GM13977 (cell line): ENCODE results near the gene STUM.

Experiments used
- DNase-seq: peaks from one replicate; pipeline ENCODE4 v3.0.0; 2012; ENCODE audit warnings: low spot score
- in situ Hi-C: fragments of 300-500 bp; cut with MboI; formaldehyde crosslinking; loops from one replicate; pipeline ENCODE4 v1.12.0; 2022; ENCODE audit warnings: low sequenced_read_pairs, low pct_unique_long_range_greater_than_20kb, mixed read lengths, inconsistent platforms; ENCODE audit not compliant: unreplicated experiment
- TF ChIP-seq, protein P1 (sequence below): IDR thresholded peaks from 2 replicates; pipeline ENCODE4 v1.5.1; 2012; ENCODE audit warnings: mild to moderate bottlenecking, control low read depth; ENCODE audit not compliant: insufficient read depth; ENCODE audit errors: extremely low read depth, missing control alignments

The STUM gene

DNA sequence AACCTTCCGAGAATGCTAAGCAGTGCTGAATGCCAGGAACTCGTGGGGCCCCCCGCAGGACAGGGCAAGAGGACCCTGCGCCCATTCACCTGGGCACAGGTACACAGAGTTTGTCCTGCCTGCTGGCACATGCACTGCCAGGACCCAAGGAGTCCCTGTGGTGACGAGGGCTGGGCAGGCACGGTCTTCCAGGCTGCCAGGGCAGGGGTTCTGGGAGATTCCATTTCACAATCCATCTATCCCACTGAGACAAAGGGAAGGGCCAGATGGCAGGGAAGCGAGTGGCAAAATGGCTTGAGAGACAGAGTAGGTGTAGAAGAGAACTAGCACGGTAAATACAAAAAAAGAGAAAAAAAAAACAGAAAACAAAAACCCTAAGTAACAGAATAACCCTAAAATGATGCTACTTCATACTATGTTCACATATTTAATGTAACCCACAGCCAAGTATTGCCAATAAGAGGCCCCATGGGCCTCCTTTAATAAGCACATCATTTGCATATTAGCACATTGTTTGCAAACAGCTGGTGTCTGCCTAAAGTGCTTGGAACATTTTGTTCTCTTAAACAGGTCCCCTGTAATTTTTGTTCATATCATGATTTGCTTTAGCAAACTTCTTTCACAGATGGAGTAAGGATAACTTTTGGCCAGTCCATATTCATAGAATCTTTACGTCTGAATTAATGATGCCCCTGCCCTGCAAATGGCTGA is 83.8 kb downstream of the STUM start:
- no peak for DNase-seq
- TF ChIP-seq, protein P1, sequence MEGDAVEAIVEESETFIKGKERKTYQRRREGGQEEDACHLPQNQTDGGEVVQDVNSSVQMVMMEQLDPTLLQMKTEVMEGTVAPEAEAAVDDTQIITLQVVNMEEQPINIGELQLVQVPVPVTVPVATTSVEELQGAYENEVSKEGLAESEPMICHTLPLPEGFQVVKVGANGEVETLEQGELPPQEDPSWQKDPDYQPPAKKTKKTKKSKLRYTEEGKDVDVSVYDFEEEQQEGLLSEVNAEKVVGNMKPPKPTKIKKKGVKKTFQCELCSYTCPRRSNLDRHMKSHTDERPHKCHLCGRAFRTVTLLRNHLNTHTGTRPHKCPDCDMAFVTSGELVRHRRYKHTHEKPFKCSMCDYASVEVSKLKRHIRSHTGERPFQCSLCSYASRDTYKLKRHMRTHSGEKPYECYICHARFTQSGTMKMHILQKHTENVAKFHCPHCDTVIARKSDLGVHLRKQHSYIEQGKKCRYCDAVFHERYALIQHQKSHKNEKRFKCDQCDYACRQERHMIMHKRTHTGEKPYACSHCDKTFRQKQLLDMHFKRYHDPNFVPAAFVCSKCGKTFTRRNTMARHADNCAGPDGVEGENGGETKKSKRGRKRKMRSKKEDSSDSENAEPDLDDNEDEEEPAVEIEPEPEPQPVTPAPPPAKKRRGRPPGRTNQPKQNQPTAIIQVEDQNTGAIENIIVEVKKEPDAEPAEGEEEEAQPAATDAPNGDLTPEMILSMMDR: no peak
- in situ Hi-C loops: loop anchor here (5.0 kb wide), 1 partner anchor 195 kb away; no protein-coding TSS in a partner anchor

DNA sequence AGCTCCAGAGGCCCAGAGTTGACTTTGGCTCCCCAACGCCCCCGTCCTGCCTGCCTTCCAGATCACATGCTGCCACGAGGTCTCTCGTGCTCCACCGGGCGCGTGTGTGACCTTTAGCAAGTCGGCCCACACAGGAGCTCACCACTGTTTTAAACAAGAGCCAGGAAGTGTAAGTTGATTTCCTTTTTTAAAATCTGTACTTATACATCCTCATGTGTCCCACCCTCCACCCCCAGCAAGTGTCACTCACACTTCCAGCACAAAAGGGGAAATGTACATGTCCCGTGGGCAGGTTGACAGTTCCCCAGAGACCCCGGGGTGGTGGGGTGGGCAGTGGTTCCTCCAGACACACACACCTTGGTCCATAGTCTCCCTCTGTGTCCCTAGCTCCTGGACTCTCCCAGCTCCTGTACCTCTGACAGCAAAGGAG is 84.4 kb downstream of the STUM start:
- no peak for DNase-seq
- in situ Hi-C loops: loop anchor here (5.0 kb wide), 1 partner anchor 194 kb away; no protein-coding TSS in a partner anchor

DNA sequence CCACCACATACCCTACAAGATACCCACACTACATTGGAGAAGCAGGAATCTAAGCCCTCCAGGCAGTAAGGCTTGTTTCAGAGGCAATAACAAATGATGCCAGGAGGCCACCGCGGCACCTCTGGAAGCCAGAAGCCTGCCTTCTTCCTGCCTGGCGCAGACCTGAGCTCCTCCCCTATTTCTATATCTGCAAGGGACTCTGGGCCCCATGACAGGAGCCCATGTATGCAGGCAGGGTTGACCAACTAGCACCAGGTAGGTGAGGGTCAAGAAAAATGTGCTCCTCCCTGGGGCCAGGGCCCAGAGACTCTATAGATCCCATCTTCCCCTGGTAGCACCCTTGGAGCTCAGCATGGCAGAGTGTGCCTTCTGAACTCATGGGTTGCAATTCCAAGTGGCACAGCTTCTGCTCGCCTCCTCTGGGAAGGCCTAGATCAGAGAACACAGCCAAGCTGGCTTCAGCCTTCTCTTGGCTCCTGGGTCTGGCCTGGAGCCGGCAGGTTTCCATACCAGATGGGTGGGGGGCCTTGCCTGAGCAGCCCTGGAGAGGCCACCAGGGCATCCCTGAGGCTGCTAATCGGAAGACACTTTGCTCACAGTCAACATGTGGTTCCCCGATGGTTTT is 85.1 kb downstream of the STUM start:
- TF ChIP-seq, protein P1: no peak
- in situ Hi-C loops: loop anchor here (5.0 kb wide), 1 partner anchor 194 kb away; no protein-coding TSS in a partner anchor
- no peak for DNase-seq

More for the DNA sequence above, 84.4 kb downstream of the STUM start:
- TF ChIP-seq, protein P1: no peak

DNA sequence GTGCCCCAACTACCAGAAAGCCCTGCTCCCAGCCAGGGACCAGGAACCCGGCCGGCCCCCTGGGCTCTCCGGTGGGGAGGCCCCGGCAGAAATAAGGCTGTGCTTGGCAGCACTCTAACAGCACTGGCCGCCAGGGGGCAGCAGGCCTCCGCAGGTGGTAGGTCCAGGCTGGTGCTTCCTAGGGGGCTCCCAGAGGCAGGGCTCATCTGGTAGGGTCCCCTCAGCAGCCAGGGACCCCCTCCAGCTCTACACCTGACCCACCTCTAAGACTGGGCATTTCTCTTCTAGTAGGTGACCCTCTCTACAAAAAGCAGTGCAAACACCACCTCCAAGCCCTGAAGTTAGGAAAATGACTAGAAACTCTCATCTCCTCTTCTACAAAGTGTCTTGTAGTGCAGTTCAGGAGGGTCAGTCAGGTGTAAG is 85.6 kb downstream of the STUM start:
- DNase-seq: peak; percentile 84
- TF ChIP-seq, protein P1: peak; percentile 99
- in situ Hi-C loops: loop anchor here (5.0 kb wide), 1 partner anchor 193 kb away; no protein-coding TSS in a partner anchor

DNA sequence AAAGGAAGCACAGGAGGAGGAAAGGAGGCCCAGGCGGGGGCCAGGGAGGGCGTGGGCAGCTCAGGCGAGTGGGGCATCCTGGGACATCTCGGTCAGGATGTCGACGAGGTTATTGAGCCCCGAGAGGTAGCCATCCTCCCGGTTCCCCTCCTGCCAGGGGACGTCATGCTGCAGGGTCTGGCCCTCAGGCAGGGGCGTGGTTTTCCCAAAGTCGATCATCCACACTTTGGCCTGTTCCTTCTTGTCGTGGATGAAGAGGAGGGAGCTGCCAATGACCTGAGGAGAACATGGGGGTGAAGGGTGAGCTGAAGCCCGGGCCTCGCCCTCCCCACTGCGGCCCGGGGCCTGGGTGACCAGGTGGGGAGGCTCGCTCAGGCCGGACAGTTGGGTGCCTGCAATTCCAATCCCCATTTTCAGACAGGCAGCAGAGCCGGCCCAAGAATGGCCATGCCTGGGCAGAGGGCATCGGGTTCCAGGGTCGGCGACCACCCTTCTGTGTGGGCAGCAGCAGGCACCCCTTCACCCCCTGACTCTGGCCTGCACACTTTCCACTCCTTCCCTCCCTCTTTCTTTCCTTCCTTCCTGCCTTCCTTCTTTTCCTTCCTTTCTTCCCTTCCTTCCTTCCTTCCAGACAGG is 86.2 kb downstream of the STUM start:
- TF ChIP-seq, protein P1: no peak
- DNase-seq: no peak
- in situ Hi-C loops: loop anchor here (5.0 kb wide), 1 partner anchor 193 kb away; no protein-coding TSS in a partner anchor

DNA sequence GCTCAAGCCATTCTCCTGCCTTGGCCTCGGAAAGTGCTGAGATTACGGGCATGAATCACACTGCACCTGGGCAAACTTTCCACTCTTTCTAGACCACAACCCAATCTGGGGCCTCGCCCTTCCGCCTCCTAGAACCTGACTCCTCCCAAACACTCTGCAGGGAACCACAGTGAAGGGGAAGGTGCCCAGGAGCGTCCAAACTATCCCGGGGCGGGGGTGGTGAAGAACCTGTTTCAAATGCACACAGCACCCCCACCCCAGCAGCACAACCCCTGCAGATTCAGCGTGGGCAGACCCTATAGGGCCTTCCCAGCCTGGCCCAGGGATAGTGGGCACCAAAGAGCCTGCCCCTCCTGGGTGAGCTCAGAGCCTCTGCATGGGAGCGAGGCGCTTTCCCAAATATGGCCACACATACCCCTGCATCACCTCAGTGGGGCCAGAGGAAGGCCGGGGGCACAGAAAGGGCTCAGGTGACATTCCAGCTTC is 86.9 kb downstream of the STUM start:
- in situ Hi-C loops: no loop called here
- no peak for DNase-seq
- TF ChIP-seq, protein P1: no peak
